Activated CD8-positive, alpha-beta memory T cell treated with anti-CD3 and anti-CD28 coated beads for 36 hours (primary cell): ENCODE results near the gene SETBP1. TPM values are rescaled to one million over a fixed set of nuclear protein-coding genes. Genes with fewer than 3 reads are reported as not detected.

Experiments
- CTCF ChIA-PET: fragments of 350-600 bp; sonication (Branson Sonifier 250); formaldehyde crosslinking; loops from one replicate; lab custom pipeline; 2021; ENCODE audit warnings: antibody characterized with exemption; lab: Charles Lee
- POLR2A ChIA-PET: fragments of 350-600 bp; sonication (Branson Sonifier 250); formaldehyde crosslinking; loops from one replicate; lab custom pipeline; 2021; ENCODE audit warnings: antibody characterized with exemption; lab: Charles Lee
- total RNA-seq, 2 experiments: library from RNA; stranded (reverse); gene quantifications; one replicate each; pipeline ENCODE4 v1.2.3, GENCODE V29; 2021

The SETBP1 gene
- total RNA-seq, 2 experiments from 2014 or later: 17.3 to 18.4 TPM

GRCh38 chr18:44841221-44841620 lies 160.5 kb downstream of the SETBP1 start:
- POLR2A ChIA-PET: no interaction called here
- CTCF ChIA-PET: no interaction called here

- CTCF ChIA-PET: interaction anchor here (0.8 kb wide), 1 partner anchor 19 kb away, joined by 3 read pairs; no protein-coding TSS in a partner anchor
- POLR2A ChIA-PET: no interaction called here
Observed at GRCh38 chr18:44841752-44842587, 161.3 kb downstream of the SETBP1 start.

- POLR2A ChIA-PET: no interaction called here
Observed at GRCh38 chr18:44842588-44843412, 162.1 kb downstream of the SETBP1 start.

GRCh38 chr18:44844486-44844885 lies 163.8 kb downstream of the SETBP1 start:
- ChIA-PET CTCF (no interaction called here), POLR2A (no interaction called here)

More at GRCh38 chr18:44842588-44843412, 162.1 kb downstream of the SETBP1 start:
- CTCF ChIA-PET: interaction anchor here (0.8 kb wide), 1 partner anchor 18 kb away, joined by 3 read pairs; no protein-coding TSS in a partner anchor

- POLR2A ChIA-PET: no interaction called here
- CTCF ChIA-PET: no interaction called here
Observed at GRCh38 chr18:44846450-44846849, 165.8 kb downstream of the SETBP1 start.

GRCh38 chr18:44848644-44849335 lies 168.1 kb downstream of the SETBP1 start:
- CTCF ChIA-PET: no interaction called here
- POLR2A ChIA-PET: no interaction called here

- POLR2A ChIA-PET: no interaction called here
Observed at GRCh38 chr18:44849361-44849760, 168.7 kb downstream of the SETBP1 start.

GRCh38 chr18:44850001-44850400 lies 169.3 kb downstream of the SETBP1 start:
- POLR2A ChIA-PET: no interaction called here
- CTCF ChIA-PET: no interaction called here

More at GRCh38 chr18:44849361-44849760, 168.7 kb downstream of the SETBP1 start:
- CTCF ChIA-PET: no interaction called here

- POLR2A ChIA-PET: no interaction called here
- CTCF ChIA-PET: no interaction called here
Observed at GRCh38 chr18:44851856-44852621, 171.4 kb downstream of the SETBP1 start.

GRCh38 chr18:44852818-44853217 lies 172.1 kb downstream of the SETBP1 start:
- ChIA-PET POLR2A (no interaction called here), CTCF (interaction anchor here (0.6 kb wide), 1 partner anchor 20 kb away, joined by 3 read pairs; no protein-coding TSS in a partner anchor)

- ChIA-PET POLR2A (no interaction called here), CTCF (interaction anchor here (0.6 kb wide), 1 partner anchor 21 kb away, joined by 3 read pairs; no protein-coding TSS in a partner anchor)
Observed at GRCh38 chr18:44853430-44853829, 172.7 kb downstream of the SETBP1 start.

GRCh38 chr18:44855681-44856080 lies 175.0 kb downstream of the SETBP1 start:
- POLR2A ChIA-PET: no interaction called here
- CTCF ChIA-PET: no interaction called here

- POLR2A ChIA-PET: no interaction called here
- CTCF ChIA-PET: no interaction called here
Observed at GRCh38 chr18:44856157-44856556, 175.5 kb downstream of the SETBP1 start.

GRCh38 chr18:44857081-44857480 lies 176.4 kb downstream of the SETBP1 start:
- POLR2A ChIA-PET: no interaction called here
- CTCF ChIA-PET: no interaction called here

- CTCF ChIA-PET: no interaction called here
Observed at GRCh38 chr18:44857744-44858491, 177.2 kb downstream of the SETBP1 start.

GRCh38 chr18:44859263-44859662 lies 178.6 kb downstream of the SETBP1 start:
- ChIA-PET CTCF (no interaction called here), POLR2A (no interaction called here)

More at GRCh38 chr18:44857744-44858491, 177.2 kb downstream of the SETBP1 start:
- POLR2A ChIA-PET: no interaction called here

GRCh38 chr18:44859751-44860439 lies 179.2 kb downstream of the SETBP1 start:
- CTCF ChIA-PET: interaction anchor here (0.9 kb wide), 1 partner anchor 18 kb away, joined by 3 read pairs; no protein-coding TSS in a partner anchor
- POLR2A ChIA-PET: no interaction called here
